G401 (cell line): ENCODE measurements around the gene CTH. TPM values are rescaled to one million over a fixed set of nuclear protein-coding genes. Genes with fewer than 3 reads are reported as not detected.
"Not testable (repeated sequence)": the region's sequence is repeated elsewhere in the genome, so short reads cannot be mapped to it uniquely, and the experiment has no call there.

Source experiments
- DNase-seq: peaks from one replicate; pipeline ENCODE4 v3.0.0-alpha.2; 2015; ENCODE audit warnings: low spot score
- in situ Hi-C: cut with HindIII; loops from 2 replicates; pipeline ENCODE4 v1.10.0; 2016; ENCODE audit warnings: low sequenced_read_pairs, mixed read lengths
- total RNA-seq: library from RNA; depleted of rRNA; stranded (reverse); fragments of >200 nt; shearing (Covaris generic); gene quantifications from 2 replicates; pipeline ENCODE4 v1.2.3, GENCODE V29; 2014

The CTH gene
- total RNA-seq, 1 experiment from 2014 or later = 9.7 TPM

- in situ Hi-C loops = no loop called here
- DNase-seq = no peak
These were observed 9.1 kb upstream of the CTH start for GRCh38 chr1:70401974-70402373.

- DNase-seq = no peak
- in situ Hi-C loops = no loop called here
These were observed 7.3 kb upstream of the CTH start for GRCh38 chr1:70403759-70404158.

DNA sequence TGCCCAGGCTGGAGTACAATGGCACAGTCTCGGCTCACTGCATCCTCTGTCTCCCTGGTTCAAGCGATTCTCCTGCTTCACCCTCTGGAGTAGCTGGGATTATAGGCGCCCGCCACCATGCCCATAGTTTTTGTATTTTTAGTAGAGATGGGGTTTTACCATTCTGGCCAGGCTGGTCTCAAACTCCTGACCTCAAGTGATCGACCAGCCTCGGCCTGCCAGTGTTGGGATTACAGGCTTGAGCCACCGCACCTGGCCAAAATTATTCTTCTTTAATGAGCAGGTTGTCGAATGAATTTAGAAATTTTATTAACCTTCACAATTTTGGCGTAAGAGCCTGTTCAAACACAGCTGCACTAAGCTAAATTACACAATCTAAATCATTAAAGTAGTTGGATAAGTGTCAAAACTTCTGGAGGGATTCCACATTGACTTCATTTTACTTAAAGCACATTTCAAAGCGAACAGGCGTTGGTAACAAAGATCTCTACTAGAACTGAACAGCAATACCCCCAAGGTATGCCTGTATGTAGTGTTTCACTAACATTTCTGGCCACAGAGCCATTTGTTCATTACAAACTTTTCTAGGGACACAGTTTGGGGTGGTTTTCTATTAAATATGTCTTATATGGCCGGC lies 5.2 kb upstream of the CTH start:
- in situ Hi-C loops = no loop called here
- DNase-seq = no peak

- in situ Hi-C loops = no loop called here
- no peak for DNase-seq
These were observed 1.9 kb upstream of the CTH start for GRCh38 chr1:70409136-70409535.

GRCh38 chr1:70411360-70411844 lies 334 bp downstream of the CTH start:
- no peak for DNase-seq
- in situ Hi-C loops = no loop called here

DNA sequence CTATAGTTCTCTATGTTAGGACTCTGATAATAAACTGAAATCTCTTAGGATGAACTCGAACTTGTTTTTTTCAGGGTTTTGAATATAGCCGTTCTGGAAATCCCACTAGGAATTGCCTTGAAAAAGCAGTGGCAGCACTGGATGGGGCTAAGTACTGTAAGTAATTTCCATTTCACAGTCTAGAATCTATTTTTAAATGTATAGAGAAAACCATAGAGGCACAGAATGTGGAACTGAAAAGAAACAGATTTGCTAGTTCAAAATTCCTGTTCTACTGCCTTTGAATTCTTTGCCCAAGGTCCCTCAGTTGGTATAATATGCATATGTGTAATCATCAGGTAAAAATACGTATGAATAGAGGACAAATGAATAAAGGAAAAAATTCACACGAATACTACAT lies 4.8 kb downstream of the CTH start:
- DNase-seq = no peak
- in situ Hi-C loops = no loop called here

DNA sequence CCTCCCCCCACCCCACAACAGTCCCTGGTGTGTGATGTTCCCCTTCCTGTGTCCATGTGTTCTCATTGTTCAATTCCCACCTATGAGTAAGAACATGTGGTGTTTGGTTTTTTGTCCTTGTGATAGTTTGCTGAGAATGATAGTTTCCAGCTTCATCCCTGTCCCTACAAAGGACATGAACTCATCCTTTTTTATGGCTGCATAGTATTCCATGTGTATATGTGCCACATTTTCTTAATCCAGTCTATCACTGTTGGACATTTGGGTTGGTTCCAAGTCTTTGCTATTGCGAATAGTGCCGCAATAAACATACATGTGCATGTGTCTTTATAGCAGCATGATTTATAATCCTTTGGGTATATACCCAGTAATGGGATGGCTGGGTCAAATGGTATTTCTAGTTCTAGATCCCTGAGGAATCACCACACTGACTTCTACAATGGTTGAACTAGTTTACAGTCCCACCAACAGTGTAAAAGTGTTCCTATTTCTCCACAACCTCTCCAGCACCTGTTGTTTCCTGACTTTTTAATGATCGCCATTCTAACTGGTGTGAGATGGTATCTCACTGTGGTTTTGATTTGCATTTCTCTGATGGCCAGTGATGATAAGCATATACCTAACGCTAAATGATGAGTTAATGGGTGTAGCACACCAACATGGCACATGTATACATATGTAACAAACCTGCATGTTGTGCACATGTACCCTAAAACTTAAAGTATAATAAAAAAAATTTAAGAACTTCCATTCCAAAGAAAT lies 8.1 kb downstream of the CTH start:
- DNase-seq, in situ Hi-C loops: not testable (repeated sequence)

GRCh38 chr1:70420320-70420719 lies 9.3 kb downstream of the CTH start:
- in situ Hi-C loops = no loop called here
- DNase-seq = no peak

DNA sequence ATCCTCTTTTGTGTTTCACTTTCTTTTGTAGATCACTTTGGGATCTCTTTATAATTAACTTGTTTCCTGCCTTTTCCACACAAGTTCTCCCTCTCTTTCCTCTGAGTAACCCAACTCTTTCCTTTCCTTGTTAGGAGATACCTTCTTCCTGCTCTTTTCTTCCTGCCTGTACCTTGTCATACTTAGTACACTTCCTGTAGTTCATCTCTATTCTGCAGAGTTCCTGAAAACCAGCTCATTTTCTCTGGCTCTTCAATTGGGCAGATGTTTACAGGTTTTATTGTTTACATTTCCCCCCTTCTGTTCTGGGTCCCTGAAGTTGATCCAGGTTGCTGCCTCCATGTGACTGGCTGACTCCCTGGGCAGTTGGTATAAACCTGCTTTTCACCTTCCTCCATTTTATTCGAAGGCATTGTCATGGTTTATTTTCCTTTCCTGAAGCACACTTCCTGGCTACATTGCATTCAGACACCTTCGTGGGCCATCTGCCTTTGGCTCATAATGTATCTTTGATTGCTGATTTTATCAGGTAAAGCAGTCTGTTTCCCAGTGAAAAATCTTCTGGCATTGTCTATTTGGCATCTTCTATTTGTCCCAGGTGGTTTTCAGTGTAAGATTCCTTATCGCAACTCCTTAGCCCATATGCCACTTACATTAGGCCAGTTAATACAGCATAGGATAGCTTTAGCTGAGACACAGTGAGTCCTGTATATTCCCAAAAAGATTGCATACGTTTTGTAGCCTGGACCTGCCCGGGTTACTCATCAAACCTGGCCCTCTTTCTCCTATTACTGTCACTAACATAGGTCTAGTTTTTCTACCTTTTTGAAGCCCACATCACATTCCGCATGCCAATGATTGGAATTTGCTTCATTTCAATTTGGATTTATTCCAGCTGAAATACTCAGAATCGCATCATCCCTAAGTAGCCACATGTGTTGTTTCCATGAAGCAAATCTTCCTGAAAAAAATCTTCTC lies 15.4 kb downstream of the CTH start:
- no peak for DNase-seq
- in situ Hi-C loops = no loop called here

GRCh38 chr1:70427976-70428375 lies 16.9 kb downstream of the CTH start:
- in situ Hi-C loops = no loop called here
- no peak for DNase-seq

- DNase-seq = no peak
- in situ Hi-C loops = no loop called here
These were observed 18.2 kb downstream of the CTH start for GRCh38 chr1:70429219-70429618.

DNA sequence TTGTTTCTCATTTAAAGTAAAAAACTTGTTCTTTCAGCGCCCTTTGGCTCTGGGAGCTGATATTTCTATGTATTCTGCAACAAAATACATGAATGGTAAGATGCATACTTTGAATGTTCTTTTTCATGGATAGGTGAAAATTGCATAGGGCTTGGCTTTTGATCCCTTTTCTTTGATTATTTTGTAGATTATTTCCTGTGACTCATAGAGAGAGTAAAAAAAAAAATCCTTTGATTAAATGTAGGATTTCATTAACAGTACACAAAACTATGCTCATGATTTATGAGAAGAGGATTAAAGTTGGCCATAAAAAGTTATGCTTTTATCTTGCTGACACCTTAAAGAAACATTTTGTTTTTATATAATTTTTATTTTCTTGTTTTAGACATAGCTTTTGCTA lies 18.7 kb downstream of the CTH start:
- in situ Hi-C loops = no loop called here

GRCh38 chr1:70431317-70431716 lies 20.2 kb downstream of the CTH start:
- in situ Hi-C loops = no loop called here
- no peak for DNase-seq

More for the DNA sequence above, 18.7 kb downstream of the CTH start:
- no peak for DNase-seq

DNA sequence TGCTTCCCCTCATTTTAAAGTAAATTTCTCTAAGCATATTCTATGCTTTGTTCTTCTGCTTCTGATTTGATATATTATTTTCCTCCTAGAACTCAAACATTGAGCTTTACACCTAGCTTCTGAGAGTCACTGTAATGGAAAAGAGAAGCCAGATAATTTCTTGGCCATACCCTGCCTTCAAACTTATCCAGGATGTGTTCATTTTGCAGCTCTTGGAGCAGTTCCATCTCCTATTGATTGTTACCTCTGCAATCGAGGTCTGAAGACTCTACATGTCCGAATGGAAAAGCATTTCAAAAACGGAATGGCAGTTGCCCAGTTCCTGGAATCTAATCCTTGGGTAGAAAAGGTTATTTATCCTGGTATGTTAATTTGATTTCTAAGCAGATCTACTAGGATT lies 20.8 kb downstream of the CTH start:
- DNase-seq = no peak
- in situ Hi-C loops = no loop called here

DNA sequence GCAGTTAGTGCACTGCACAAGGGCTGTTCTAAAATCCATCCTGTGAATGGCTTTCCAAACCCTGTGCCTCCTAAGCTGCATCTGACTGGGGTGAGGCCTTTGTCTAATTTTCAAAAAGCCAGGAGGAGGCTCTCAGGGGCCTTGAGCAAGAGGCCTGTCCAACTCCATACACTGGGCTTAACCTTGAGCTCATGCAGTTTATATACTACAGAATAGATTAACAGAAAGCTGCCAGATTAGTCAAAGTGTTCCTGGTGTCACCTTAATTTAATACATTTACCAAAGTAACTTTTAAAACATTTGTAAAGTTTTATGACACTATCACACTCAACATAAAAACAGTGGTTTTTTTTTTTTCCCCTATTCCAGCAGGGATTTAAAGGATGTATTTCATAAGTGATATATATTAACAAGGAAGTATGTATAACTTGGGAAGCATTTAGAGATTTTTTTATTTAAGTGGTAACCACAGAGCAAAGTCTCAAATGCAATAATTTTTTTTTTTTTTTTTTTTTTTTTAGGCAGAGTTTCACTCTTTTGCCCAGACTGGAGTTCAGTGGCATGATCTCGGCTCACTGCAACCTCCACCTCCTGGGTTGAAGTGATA lies 23.3 kb downstream of the CTH start:
- DNase-seq = no peak
- in situ Hi-C loops = no loop called here

DNA sequence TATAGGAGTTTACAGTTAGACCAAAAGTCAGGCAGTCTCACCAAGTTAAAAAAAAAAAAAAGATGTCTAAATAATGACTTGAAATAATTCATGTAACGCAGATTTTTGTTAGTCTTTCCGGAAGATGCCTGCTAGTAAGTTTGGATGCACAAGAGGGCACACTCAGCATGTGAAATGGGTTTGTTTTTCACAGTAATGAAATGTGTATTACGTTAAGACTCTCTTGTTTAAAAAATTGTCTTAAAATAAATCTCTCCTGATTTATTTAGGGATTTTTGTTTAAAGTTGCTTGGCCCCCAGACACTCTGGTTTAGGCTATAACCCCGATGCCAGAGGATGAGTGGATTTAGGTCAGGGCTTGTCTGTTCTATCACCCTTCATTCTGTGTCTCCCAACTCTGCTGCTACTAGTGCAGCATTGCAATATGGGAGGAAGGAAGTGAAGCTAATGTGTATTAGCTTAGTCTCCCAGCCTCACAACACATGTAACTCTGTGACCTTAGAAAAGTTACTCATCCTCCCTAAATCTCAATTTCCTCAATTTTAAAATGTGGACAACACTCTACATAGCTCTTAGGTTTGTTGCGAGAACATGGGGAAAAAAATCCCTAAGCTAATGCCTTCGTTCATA lies 25.7 kb downstream of the CTH start:
- DNase-seq = no peak
- in situ Hi-C loops = no loop called here

DNA sequence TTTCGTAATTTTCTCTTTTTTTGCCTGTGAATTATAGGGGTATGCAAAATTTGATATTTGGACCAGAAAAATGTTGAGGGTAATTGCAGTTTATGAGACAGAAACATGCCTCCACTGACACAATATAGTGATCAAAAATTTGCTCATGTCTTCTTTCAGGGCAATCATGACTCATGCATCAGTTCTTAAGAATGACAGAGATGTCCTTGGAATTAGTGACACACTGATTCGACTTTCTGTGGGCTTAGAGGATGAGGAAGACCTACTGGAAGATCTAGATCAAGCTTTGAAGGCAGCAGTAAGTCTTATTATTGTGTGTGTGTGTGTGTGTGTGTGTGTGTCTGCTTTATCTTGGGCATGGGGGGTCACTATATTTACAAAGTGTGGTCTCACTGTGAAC lies 27.5 kb downstream of the CTH start:
- no peak for DNase-seq
- in situ Hi-C loops = no loop called here

GRCh38 chr1:70440642-70441391 lies 29.7 kb downstream of the CTH start:
- DNase-seq = no peak
- in situ Hi-C loops = no loop called here
